GM12892 (cell line): Measurements from ENCODE around the gene SFT2D3.

Experiments
- POLR2A ChIP-seq: IDR thresholded peaks from 2 replicates; pipeline ENCODE4 v1.6.1; 2011; ENCODE audit warnings: low read depth, low read length, control low read depth
- POLR2AphosphoS5 ChIP-seq: IDR thresholded peaks from 2 replicates; pipeline ENCODE4 v1.6.1; 2011; ENCODE audit warnings: low read depth, low read length, control low read depth

GRCh38 chr2:127721311-127721977 is 20.1 kb downstream of the SFT2D3 start:
- TF ChIP-seq POLR2AphosphoS5, result no peak
- TF ChIP-seq POLR2A, result no peak
